K562 (cell line): ENCODE data around the gene SCN1B. TPM values are rescaled to one million over a fixed set of nuclear protein-coding genes. Genes with fewer than 3 reads are reported as not detected.

Experiments used
- ATAC-seq: fragments of 200-7000 bp; cut with Tn5 transposase; 3 replicates; pipeline ENCODE4 v1.9.1; 2020; ENCODE audit warnings: moderate library complexity
- BruUV-seq: library from RNA; stranded (reverse); fragments of 400-500 nt; replicated peaks from 2 replicates; lab custom pipeline; 2021; lab: Mats Ljungman, UMichigan
- CTCF ChIA-PET: fragments of 300-600 bp; formaldehyde crosslinking; extraction: SDS; loops from one replicate; lab custom pipeline; 2021; ENCODE audit warnings: low intra/inter-chr PET ratio; lab: Yijun Ruan, JAX
- POLR2A ChIA-PET: fragments of 300-600, 350-650 bp; sonication (Branson Sonifier 250); formaldehyde crosslinking; extraction: SDS; loops from one replicate; lab custom pipeline; 2021; ENCODE audit warnings: antibody characterized with exemption, inconsistent platforms; lab: Yijun Ruan, JAX
- DNase-seq, 4 experiments: peaks; one replicate each; pipeline versions ENCODE4 v3.0.0 to v3.0.0-alpha.2; 2011 to 2018; ENCODE audit warnings: low spot score in 3 of 4, mixed read lengths in 3 of 4; ENCODE audit errors: extremely low read depth in 1 of 4
- FAIRE-seq: peaks from 2 replicates; lab custom pipeline; 2011; peaks lifted over from hg19 to GRCh38; lab: Jason Lieb, UNC
- H2AFZ ChIP-seq: 2 replicates; pipeline ENCODE4 v1.6.0; 2011; ENCODE audit warnings: low read depth, low read length, control low read depth, inconsistent platforms
- H3K27ac ChIP-seq: fragments of 200-600 bp; 3 replicates; pipeline ENCODE4 v1.8.0; 2011; ENCODE audit warnings: low read depth, mild to moderate bottlenecking, control low read depth, inconsistent platforms, low read length, moderate library complexity, mixed read lengths; ENCODE audit errors: extremely low read depth
- H3K27me3 ChIP-seq, 2 experiments: fragments of 300-600 bp in 1 of 2; 2 replicates in 1 of 2; 3 replicates in 1 of 2; pipeline versions ENCODE4 v1.6.0 to v1.8.0; 2011; ENCODE audit warnings: inconsistent platforms in 2 of 2, low read length in 2 of 2, mild to moderate bottlenecking in 1 of 2, mixed read lengths in 1 of 2, moderate library complexity in 1 of 2; ENCODE audit not compliant: control insufficient read depth in 2 of 2, insufficient read depth in 2 of 2
- H3K36me3 ChIP-seq: fragments of 300-600 bp; 3 replicates; pipeline ENCODE4 v1.8.0; 2011; ENCODE audit warnings: mild to moderate bottlenecking, low read length, inconsistent platforms; ENCODE audit not compliant: control insufficient read depth, insufficient read depth
- H3K4me1 ChIP-seq, 2 experiments: fragments of 200-600 bp in 1 of 2; replicated peaks in 1 of 2; 2 replicates in 1 of 2; 3 replicates in 1 of 2; pipeline versions ENCODE4 v1.5.1 to v1.8.0; 2011; ENCODE audit warnings: inconsistent platforms in 2 of 2, low read length in 2 of 2, mild to moderate bottlenecking in 1 of 2, mixed read lengths in 1 of 2, moderate library complexity in 1 of 2; ENCODE audit not compliant: control insufficient read depth in 2 of 2, insufficient read depth in 2 of 2
- H3K4me2 ChIP-seq: 2 replicates; pipeline ENCODE4 v1.6.1; 2011; ENCODE audit warnings: low read length, control low read depth, inconsistent platforms, mixed read lengths; ENCODE audit not compliant: insufficient read depth
- H3K4me3 ChIP-seq: fragments of 200-600 bp; sonication (generic), shearing (Covaris generic); 2 replicates; pipeline ENCODE4 v1.5.1; 2016; ENCODE audit warnings: control low read depth, inconsistent platforms
- H3K79me2 ChIP-seq: fragments of 200-600 bp; 3 replicates; pipeline ENCODE4 v1.8.0; 2011; ENCODE audit warnings: low read length, inconsistent platforms; ENCODE audit not compliant: control insufficient read depth, insufficient read depth
- H3K9ac ChIP-seq, 2 experiments: 2 replicates each; pipeline versions ENCODE4 v1.6.0 to v1.6.1; 2011; ENCODE audit warnings: low read depth in 2 of 2, low read length in 2 of 2, control low read depth in 1 of 2, inconsistent platforms in 1 of 2, mild to moderate bottlenecking in 1 of 2, mixed read lengths in 1 of 2; ENCODE audit not compliant: insufficient read depth in 1 of 2
- H3K9me1 ChIP-seq: one replicate; pipeline ENCODE4 v1.6.0; 2011; ENCODE audit warnings: inconsistent platforms, mild to moderate bottlenecking, low read length, moderate library complexity; ENCODE audit not compliant: control insufficient read depth, insufficient read depth
- H3K9me3 ChIP-seq: replicated peaks from 2 replicates; pipeline ENCODE4 v1.5.1; 2011; ENCODE audit warnings: low read depth, low read length, inconsistent platforms; ENCODE audit not compliant: control insufficient read depth, insufficient read depth
- H4K20me1 ChIP-seq: replicated peaks from 2 replicates; pipeline ENCODE4 v1.6.1; 2011; ENCODE audit warnings: low read length, inconsistent platforms, mixed read lengths; ENCODE audit not compliant: control insufficient read depth, insufficient read depth
- ADNP ChIP-seq: fragments of 200-800 bp; sonication (Bioruptor generic); IDR thresholded peaks from 2 replicates; pipeline ENCODE4 v1.6.1; 2016; ENCODE audit warnings: missing genetic modification characterization, missing compliant biosample characterization
- ARHGAP35 ChIP-seq: fragments of 450-650 bp; IDR thresholded peaks from 2 replicates; pipeline ENCODE4 v1.6.1; 2018; ENCODE audit not compliant: partially characterized antibody
- C11orf30 ChIP-seq: fragments of 450-650 bp; IDR thresholded peaks from 2 replicates; pipeline ENCODE4 v1.6.1; 2016; ENCODE audit warnings: low read depth, mild to moderate bottlenecking
- CBX1 ChIP-seq: sonication (generic); IDR thresholded peaks from 2 replicates; pipeline ENCODE4 v1.6.1; 2016; ENCODE audit warnings: antibody characterized with exemption, low read depth, mild to moderate bottlenecking
- ELF1 ChIP-seq: fragments of 200-800 bp; sonication (Bioruptor generic); IDR thresholded peaks from 2 replicates; pipeline ENCODE4 v1.6.1; 2016; ENCODE audit warnings: missing genetic modification characterization, missing compliant biosample characterization
- ESRRB ChIP-seq: fragments of 250-450 bp; sonication (Bioruptor Pico); IDR thresholded peaks from 2 replicates; pipeline ENCODE4 v1.5.0; 2020; ENCODE audit warnings: mild to moderate bottlenecking, moderate library complexity, borderline replicate concordance
- FOXA1 ChIP-seq: fragments of 450-650 bp; IDR thresholded peaks from 2 replicates; pipeline ENCODE4 v1.6.1; 2016; ENCODE audit warnings: mild to moderate bottlenecking, borderline replicate concordance
- HLTF ChIP-seq: fragments of 450-650 bp; IDR thresholded peaks from 2 replicates; pipeline ENCODE4 v1.6.1; 2016
- LARP7 ChIP-seq: fragments of 450-650 bp; IDR thresholded peaks from 2 replicates; pipeline ENCODE4 v1.6.1; 2016
- NBN ChIP-seq: fragments of 450-650 bp; IDR thresholded peaks from 2 replicates; pipeline ENCODE4 v1.6.1; 2016; ENCODE audit warnings: low read depth, mild to moderate bottlenecking
- NR4A1 ChIP-seq, 2 experiments: fragments of 250-450 bp in 1 of 2; fragments of 450-650 bp in 1 of 2; sonication (Bioruptor Pico) in 1 of 2; IDR thresholded peaks; 2 replicates each; pipeline versions ENCODE4 v1.4.0 to v1.6.1; 2016 to 2020; ENCODE audit warnings: mild to moderate bottlenecking in 2 of 2, missing compliant biosample characterization in 1 of 2, missing genetic modification characterization in 1 of 2, moderate library complexity in 1 of 2
- POLR2B ChIP-seq: fragments of 450-650 bp; IDR thresholded peaks from 2 replicates; pipeline ENCODE4 v1.6.1; 2018; ENCODE audit warnings: low read depth; ENCODE audit not compliant: partially characterized antibody
- SMARCC2 ChIP-seq: fragments of 450-650 bp; IDR thresholded peaks from 2 replicates; pipeline ENCODE4 v1.6.1; 2017; ENCODE audit warnings: antibody characterized with exemption, moderate library complexity, mild to moderate bottlenecking, low read depth
- SMARCE1 ChIP-seq: fragments of 450-650 bp; IDR thresholded peaks from 2 replicates; pipeline ENCODE4 v1.7.1; 2016; ENCODE audit warnings: mild to moderate bottlenecking
- TCF7L2 ChIP-seq: fragments of 150-350 bp; IDR thresholded peaks from 2 replicates; pipeline ENCODE4 v1.6.1; 2016; ENCODE audit warnings: low read depth, mild to moderate bottlenecking, low read length, moderate library complexity
- ZNF561 ChIP-seq: fragments of 450-650 bp; formaldehyde crosslinking; conservative IDR thresholded peaks from 2 replicates; pipeline ENCODE4 v1.4.0; 2020; ENCODE audit warnings: mild to moderate bottlenecking, moderate library complexity
- WGBS: fragments of 100-300 bp; shearing (Covaris generic); methylation state at CpG from one replicate; pipeline ENCODE4 v1.1.6; 2016; ENCODE audit warnings: low coverage, mixed read lengths; ENCODE audit not compliant: insufficient coverage; ENCODE audit errors: missing lambda C conversion rate; 5-methylcytosine and 5-hydroxymethylcytosine counted together
- in situ Hi-C: fragments of 300-500 bp; cut with MboI; formaldehyde crosslinking; loops from 4 replicates; pipeline ENCODE4 v1.15.0; 2018; ENCODE audit warnings: inconsistent platforms, mixed read lengths
- intact Hi-C: fragments of 100-400 bp; cut with micrococcal nuclease; formaldehyde crosslinking; loops from 2 replicates; pipeline ENCODE4 v1.14.2; 2022
- polyA plus RNA-seq, 8 experiments: library from polyadenylated mRNA; depleted of rRNA in 4 of 8; stranded (reverse) in 5 of 8; unstranded in 3 of 8; fragments of >200 nt; fragmentation: Nextera tagmentation in 2 of 8; fragmentation: Illumina TruSeq in 1 of 8; extraction: Ambion mirVana in 2 of 8; extraction: Trizol in 1 of 8; gene quantifications; 2 replicates each; pipeline versions ENCODE4 v1.2.1 to v1.2.3, GENCODE V29; 2011 to 2014; ENCODE audit warnings: inconsistent platforms in 1 of 8, missing spikeins in 1 of 8
- total RNA-seq, 7 experiments: library from RNA; depleted of rRNA in 6 of 7; stranded (reverse); fragments of >200 nt in 6 of 7; fragmentation: Illumina TruSeq in 2 of 7; extraction: Trizol in 2 of 7; gene quantifications; 2 replicates each; pipeline versions ENCODE4 v1.2.1 to v1.2.3, GENCODE V29; 2011 to 2021; ENCODE audit warnings: low replicate concordance in 1 of 7
- TF ChIP-seq, protein P1 (sequence below), 2 experiments: IDR thresholded peaks; 2 replicates each; pipeline ENCODE4 v1.6.1; 2012; ENCODE audit warnings: improper control_type of control experiment in 2 of 2, low read depth in 2 of 2, low read length in 2 of 2, borderline replicate concordance in 1 of 2
- TF ChIP-seq, protein P2 (sequence below): sonication (generic); formaldehyde crosslinking; IDR thresholded peaks from 2 replicates; pipeline ENCODE4 v1.9.0; 2022; ENCODE audit warnings: mild to moderate bottlenecking, missing genetic modification reagents
- TF ChIP-seq, protein P3 (sequence below): fragments of 450-650 bp; formaldehyde crosslinking; IDR thresholded peaks from 2 replicates; pipeline ENCODE4 v1.4.0; 2022; ENCODE audit warnings: missing genetic modification characterization

SCN1B gene
- total and polyA plus RNA-seq, 9 of the 15 experiments (the other 6 are each of a cell fraction or from before 2014, with no cell fraction given) = 0.03 to 2.5 (median 0.91) TPM

DNA sequence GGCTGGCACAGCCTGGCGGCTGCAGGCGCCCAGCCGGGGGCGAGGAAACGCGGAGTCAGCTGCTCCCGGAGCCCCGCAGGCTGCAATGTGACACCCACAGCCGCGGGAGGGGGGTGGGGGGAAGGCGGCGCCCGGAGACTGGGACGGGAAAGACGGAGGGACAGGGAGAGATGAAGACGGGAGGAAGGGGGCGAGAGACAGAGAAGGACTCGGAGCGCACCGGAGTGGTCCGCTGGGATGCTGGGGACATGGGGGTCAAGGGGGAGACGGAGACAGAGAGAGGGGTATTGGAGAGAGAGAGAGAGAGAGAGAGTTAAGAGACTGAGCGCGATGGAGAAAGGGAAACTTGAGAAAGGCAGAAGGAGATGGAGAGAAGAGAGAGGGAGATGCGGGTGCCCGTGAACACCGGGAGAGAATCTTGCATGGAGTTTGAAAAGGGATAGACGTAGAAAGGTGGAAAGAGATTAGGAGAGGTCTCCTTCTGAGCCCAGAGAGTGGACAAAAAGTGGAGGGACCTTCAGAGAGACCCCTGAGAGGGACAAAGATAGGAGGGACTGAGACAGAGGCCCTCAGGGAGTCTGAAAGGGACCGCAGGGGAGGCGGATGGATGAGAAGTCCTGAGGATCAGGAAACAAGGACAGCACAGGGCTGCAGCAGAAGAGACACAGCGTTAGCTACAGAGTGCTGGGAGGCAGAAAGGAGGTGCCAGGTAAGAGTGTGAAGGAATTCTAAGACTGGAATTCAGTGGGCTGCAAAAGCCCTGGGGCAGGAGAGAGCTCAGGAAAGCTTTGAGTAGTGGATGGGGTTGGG, 1.0 kb downstream of the SCN1B start:
- Histone ChIP-seq H3K27me3 (peaks cover 2 to 17% of the 10 kb centered on the region in 2 experiments; a peak in 1 of 5 replicates), H4K20me1 (0 out of 2 replicates have a peak, but pooled peaks cover 3% of the 10 kb centered on the region), H3K9ac (peak overlapping the region in 1 of 2 experiments; percentile 84; a peak in 1 of 4 replicates), H3K27ac (no peak overlapping the region), H3K79me2 (no peaks in the 10 kb centered on the region), H2AFZ (peak overlapping the region; percentile 26; the same call in 1 of the 2 replicates), H3K36me3 (peaks cover 22% of the 10 kb centered on the region), H3K9me1 (no peaks in the 10 kb centered on the region), H3K4me1 (peaks cover 0 to 25% of the 10 kb centered on the region in 2 experiments; a peak in 4 of 5 replicates), H3K4me3 (peak overlapping the region; percentile 54), H3K4me2 (peak overlapping the region; percentile 41), H3K9me3 (no peaks in the 10 kb centered on the region)
- peak; percentile 48 to 67 (median 64) for DNase-seq
- ATAC-seq = peak; percentile 10
- intact Hi-C loops (no loop called here), in situ Hi-C loops (no loop called here)
- no TSS peak for BruUV-seq
- WGBS = 19% methylated on average over 7 of the region's 31 CpGs
- CTCF ChIA-PET = no interaction called here
- peak; percentile 63 for FAIRE-seq
- POLR2A ChIA-PET = interaction anchor here (0.6 to 2.7 kb wide), 3 partner anchors 13 to 35 kb away, joined by 3 to 8 read pairs (median 3); no protein-coding TSS in a partner anchor
- no peak for TF ChIP-seq CBX1
- no peak for TF ChIP-seq FOXA1
- TF ChIP-seq, protein P1, sequence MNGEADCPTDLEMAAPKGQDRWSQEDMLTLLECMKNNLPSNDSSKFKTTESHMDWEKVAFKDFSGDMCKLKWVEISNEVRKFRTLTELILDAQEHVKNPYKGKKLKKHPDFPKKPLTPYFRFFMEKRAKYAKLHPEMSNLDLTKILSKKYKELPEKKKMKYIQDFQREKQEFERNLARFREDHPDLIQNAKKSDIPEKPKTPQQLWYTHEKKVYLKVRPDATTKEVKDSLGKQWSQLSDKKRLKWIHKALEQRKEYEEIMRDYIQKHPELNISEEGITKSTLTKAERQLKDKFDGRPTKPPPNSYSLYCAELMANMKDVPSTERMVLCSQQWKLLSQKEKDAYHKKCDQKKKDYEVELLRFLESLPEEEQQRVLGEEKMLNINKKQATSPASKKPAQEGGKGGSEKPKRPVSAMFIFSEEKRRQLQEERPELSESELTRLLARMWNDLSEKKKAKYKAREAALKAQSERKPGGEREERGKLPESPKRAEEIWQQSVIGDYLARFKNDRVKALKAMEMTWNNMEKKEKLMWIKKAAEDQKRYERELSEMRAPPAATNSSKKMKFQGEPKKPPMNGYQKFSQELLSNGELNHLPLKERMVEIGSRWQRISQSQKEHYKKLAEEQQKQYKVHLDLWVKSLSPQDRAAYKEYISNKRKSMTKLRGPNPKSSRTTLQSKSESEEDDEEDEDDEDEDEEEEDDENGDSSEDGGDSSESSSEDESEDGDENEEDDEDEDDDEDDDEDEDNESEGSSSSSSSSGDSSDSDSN (IDR thresholded peaks at IDR 0.05; ENCODE audit: borderline replicate concordance in 1 of 2, low read depth in 2 of 2, low read length in 2 of 2) = peak in 1 of 2 experiments; percentile 28; a peak in 2 of 4 replicates
- TF ChIP-seq, protein P2, sequence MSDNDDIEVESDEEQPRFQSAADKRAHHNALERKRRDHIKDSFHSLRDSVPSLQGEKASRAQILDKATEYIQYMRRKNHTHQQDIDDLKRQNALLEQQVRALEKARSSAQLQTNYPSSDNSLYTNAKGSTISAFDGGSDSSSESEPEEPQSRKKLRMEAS (CRISPR knock-in tag) = no peak
- TF ChIP-seq ESRRB (CRISPR knock-in tag) = no peak
- no peak for TF ChIP-seq ELF1 (tag)
- peak; percentile 35 for TF ChIP-seq ARHGAP35
- no peak for TF ChIP-seq NR4A1 (CRISPR knock-in tag; IDR thresholded peaks at IDR 0.05)
- TF ChIP-seq NR4A1 (tag; IDR thresholded peaks at IDR 0.05) = no peak
- TF ChIP-seq C11orf30 = no peak
- no peak for TF ChIP-seq ZNF561 (CRISPR knock-in tag)
- peak; percentile 23; the same call in 1 of the 2 replicates for TF ChIP-seq SMARCE1
- TF ChIP-seq ADNP (tag) = no peak
- TF ChIP-seq HLTF = no peak
- TF ChIP-seq TCF7L2 = no peak
- TF ChIP-seq, protein P3, sequence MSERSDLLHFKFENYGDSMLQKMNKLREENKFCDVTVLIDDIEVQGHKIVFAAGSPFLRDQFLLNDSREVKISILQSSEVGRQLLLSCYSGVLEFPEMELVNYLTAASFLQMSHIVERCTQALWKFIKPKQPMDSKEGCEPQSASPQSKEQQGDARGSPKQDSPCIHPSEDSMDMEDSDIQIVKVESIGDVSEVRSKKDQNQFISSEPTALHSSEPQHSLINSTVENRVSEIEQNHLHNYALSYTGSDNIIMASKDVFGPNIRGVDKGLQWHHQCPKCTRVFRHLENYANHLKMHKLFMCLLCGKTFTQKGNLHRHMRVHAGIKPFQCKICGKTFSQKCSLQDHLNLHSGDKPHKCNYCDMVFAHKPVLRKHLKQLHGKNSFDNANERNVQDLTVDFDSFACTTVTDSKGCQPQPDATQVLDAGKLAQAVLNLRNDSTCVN (CRISPR knock-in tag) = 0 out of 2 replicates have a peak, but pooled peaks have one; percentile 53
- TF ChIP-seq SMARCC2 = no peak
- TF ChIP-seq POLR2B = no peak
- 0 out of 2 replicates have a peak, but pooled peaks have one; percentile 33 for TF ChIP-seq NBN
- TF ChIP-seq LARP7 = peak; percentile 92
